GM18519 (cell line): ENCODE results near the gene WDFY1.

Source experiments
- ATAC-seq: cut with Tn5 transposase; IDR thresholded peaks from one replicate; pipeline ENCODE4 v1.9.1; 2021; ENCODE audit warnings: mild to moderate bottlenecking, moderate library complexity; ENCODE audit not compliant: unreplicated experiment, low FRiP score

WDFY1 gene

GRCh38 chr2:223826995-223827394 is 118.1 kb downstream of the WDFY1 start:
- no peak for ATAC-seq
